Trophoblast cell (in vitro differentiated cells and primary cell): ENCODE results near the gene RPL35.

Source experiments
- DNase-seq, 2 donors: peaks; one replicate each; pipeline ENCODE4 v3.0.0-alpha.2; 2016
- H2AFZ ChIP-seq: 2 replicates; pipeline ENCODE4 v1.6.1; 2013; ENCODE audit warnings: low read length, moderate library complexity, mild to moderate bottlenecking; ENCODE audit not compliant: insufficient read depth, poor library complexity
- H2AK5ac ChIP-seq: 2 replicates; pipeline ENCODE4 v1.6.1; 2013; ENCODE audit warnings: mild to moderate bottlenecking, low read length
- H2BK120ac ChIP-seq: 2 replicates; pipeline ENCODE4 v1.6.1; 2013; ENCODE audit warnings: low read length, mild to moderate bottlenecking, moderate library complexity; ENCODE audit not compliant: insufficient read depth, poor library complexity
- H2BK12ac ChIP-seq: 2 replicates; pipeline ENCODE4 v1.6.1; 2013; ENCODE audit warnings: mild to moderate bottlenecking, low read length, moderate library complexity
- H2BK5ac ChIP-seq: 2 replicates; pipeline ENCODE4 v1.6.1; 2013; ENCODE audit warnings: low read length, low read depth, moderate library complexity, mild to moderate bottlenecking; ENCODE audit not compliant: poor library complexity
- H3K14ac ChIP-seq: 2 replicates; pipeline ENCODE4 v1.6.1; 2013; ENCODE audit warnings: mild to moderate bottlenecking, low read length
- H3K18ac ChIP-seq: 2 replicates; pipeline ENCODE4 v1.6.1; 2013; ENCODE audit warnings: mild to moderate bottlenecking, low read length
- H3K23ac ChIP-seq: 2 replicates; pipeline ENCODE4 v1.6.1; 2013; ENCODE audit warnings: low read length
- H3K27ac ChIP-seq: 2 replicates; pipeline ENCODE4 v1.5.1; 2013; ENCODE audit warnings: low read depth, mild to moderate bottlenecking, inconsistent platforms, low read length, moderate library complexity
- H3K27me3 ChIP-seq: 2 replicates; pipeline ENCODE4 v1.6.1; 2013; ENCODE audit warnings: inconsistent platforms, mild to moderate bottlenecking, low read length, moderate library complexity; ENCODE audit not compliant: insufficient read depth
- H3K36me3 ChIP-seq, 2 experiments: 1 replicate in 1 of 2; 2 replicates in 1 of 2; pipeline ENCODE4 v1.6.1; 2013; ENCODE audit warnings: low read length in 2 of 2, mild to moderate bottlenecking in 2 of 2, moderate library complexity in 1 of 2; ENCODE audit not compliant: insufficient read depth in 2 of 2, control insufficient read depth in 1 of 2
- H3K4ac ChIP-seq: 2 replicates; pipeline ENCODE4 v1.6.1; 2013; ENCODE audit warnings: low read depth, mild to moderate bottlenecking, low read length, moderate library complexity
- H3K4me1 ChIP-seq, 2 experiments: 1 replicate in 1 of 2; 2 replicates in 1 of 2; pipeline ENCODE4 v1.6.1; 2013; ENCODE audit warnings: low read length in 2 of 2, mild to moderate bottlenecking in 2 of 2, moderate library complexity in 1 of 2; ENCODE audit not compliant: insufficient read depth in 2 of 2, control insufficient read depth in 1 of 2
- H3K4me2 ChIP-seq: 2 replicates; pipeline ENCODE4 v1.6.1; 2013; ENCODE audit warnings: inconsistent platforms, mild to moderate bottlenecking, low read length, moderate library complexity
- H3K4me3 ChIP-seq: 2 replicates; pipeline ENCODE4 v1.5.1; 2013; ENCODE audit warnings: mild to moderate bottlenecking, low read depth, low read length, inconsistent platforms
- H3K79me1 ChIP-seq: one replicate; pipeline ENCODE4 v1.6.1; 2013; ENCODE audit warnings: low read length
- H3K79me2 ChIP-seq: 2 replicates; pipeline ENCODE4 v1.6.1; 2013; ENCODE audit warnings: low read length, mild to moderate bottlenecking; ENCODE audit not compliant: control insufficient read depth, insufficient read depth, poor library complexity
- H3K9ac ChIP-seq: 2 replicates; pipeline ENCODE4 v1.6.1; 2013; ENCODE audit warnings: mild to moderate bottlenecking, low read length
- H3K9me3 ChIP-seq: 2 replicates; pipeline ENCODE4 v1.6.1; 2013; ENCODE audit warnings: low read depth, mild to moderate bottlenecking, control low read depth, inconsistent platforms, low read length; ENCODE audit not compliant: insufficient read depth
- H4K12ac ChIP-seq: 2 replicates; pipeline ENCODE4 v1.6.1; 2013; ENCODE audit warnings: low read depth, mild to moderate bottlenecking, low read length, moderate library complexity
- H4K8ac ChIP-seq: 2 replicates; pipeline ENCODE4 v1.6.1; 2013; ENCODE audit warnings: low read depth, mild to moderate bottlenecking, low read length, moderate library complexity
- H4K91ac ChIP-seq: one replicate; pipeline ENCODE4 v1.6.1; 2013; ENCODE audit warnings: low read depth, mild to moderate bottlenecking, low read length, moderate library complexity
- WGBS: extraction: QIAGEN DNeasy Blood & Tissue Kit; methylation state at CpG from one replicate; pipeline ENCODE4 v1.1.7; 2013; ENCODE audit warnings: missing lambda C conversion rate; ENCODE audit not compliant: insufficient read length, insufficient coverage; ENCODE audit errors: extremely low coverage; 5-methylcytosine and 5-hydroxymethylcytosine counted together

RPL35 gene

DNA sequence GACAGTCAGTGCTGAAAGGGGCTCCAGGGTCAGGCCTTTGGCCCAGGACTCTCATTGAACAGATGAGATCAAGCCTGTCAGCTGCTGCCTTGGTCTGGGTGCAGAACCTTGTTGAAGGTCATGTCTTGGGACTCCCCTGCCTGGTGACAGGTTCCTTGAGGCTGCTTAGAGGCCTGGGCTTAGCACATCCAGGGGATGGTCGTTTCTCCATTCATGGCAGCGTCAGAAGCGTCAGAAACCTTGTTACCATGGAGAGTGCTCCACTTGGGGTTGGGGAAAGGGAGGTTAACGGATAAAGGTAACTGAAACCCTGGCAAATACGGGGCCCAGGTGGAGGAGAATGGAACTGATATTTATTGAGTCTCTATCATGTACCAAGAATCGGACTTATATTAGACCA is 9.0 kb upstream of the RPL35 start:
- no CpG with 5 or more reads among the region's 6 CpGs for WGBS
- no peak overlapping the region for H4K8ac ChIP-seq

DNA sequence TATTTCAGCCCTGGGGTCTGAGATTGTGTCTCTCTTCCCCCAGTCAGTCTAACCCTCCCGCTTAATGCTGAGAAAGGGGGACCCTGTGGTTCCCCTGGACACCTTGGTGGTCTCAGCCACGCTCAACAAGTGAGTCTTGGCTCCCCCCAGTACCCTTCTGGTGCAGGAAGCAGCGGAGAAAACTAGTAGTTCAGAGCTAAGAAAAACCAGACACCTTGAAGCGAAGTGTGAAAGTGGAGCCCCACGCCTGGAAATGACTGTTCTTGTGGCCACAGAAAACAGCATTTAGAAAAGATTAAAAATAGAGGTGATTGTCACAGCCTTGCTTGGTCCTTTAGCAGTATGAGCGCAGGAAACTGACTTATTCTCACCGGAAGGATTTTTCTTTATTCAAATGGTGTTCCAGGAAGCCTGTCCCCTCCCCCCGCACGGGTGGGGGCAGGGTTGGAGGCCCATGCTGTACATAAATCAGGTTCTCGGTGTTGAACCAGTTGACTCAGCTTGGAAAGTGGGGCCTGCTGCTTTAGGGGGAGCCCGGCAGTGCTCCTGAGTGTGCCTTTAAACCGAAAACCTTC is 8.3 kb upstream of the RPL35 start:
- H4K12ac ChIP-seq = peak overlapping the region; percentile 19
- no peak overlapping the region for H3K23ac ChIP-seq
- no CpG with 5 or more reads among the region's 12 CpGs for WGBS

More for the DNA sequence above, 9.0 kb upstream of the RPL35 start:
- Histone ChIP-seq H4K12ac (no peak overlapping the region), H3K4me1 (peaks cover 10 to 13% of the 10 kb centered on the region in 2 experiments), H3K79me1 (peaks cover 18% of the 10 kb centered on the region), H3K14ac (peak overlapping the region; percentile 9), H3K27ac (peak overlapping the region; percentile 9), H3K9ac (peak overlapping the region; percentile 77), H2AFZ (no peak overlapping the region), H3K4me3 (peak overlapping the region; percentile 97), H2BK120ac (no peak overlapping the region), H4K91ac (no peak overlapping the region), H3K27me3 (no peaks in the 10 kb centered on the region), H2BK12ac (no peak overlapping the region), H3K4me2 (peak overlapping the region; percentile 94), H3K18ac (no peak overlapping the region), H2BK5ac (no peak overlapping the region), H2AK5ac (no peak overlapping the region), H3K36me3 (peaks cover 25 to 37% of the 10 kb centered on the region in 2 experiments), H3K79me2 (peaks cover 26% of the 10 kb centered on the region), H3K23ac (no peak overlapping the region), H3K4ac (peak overlapping the region; percentile 99), H3K9me3 (peaks cover 3% of the 10 kb centered on the region)
- no peak for DNase-seq

DNA sequence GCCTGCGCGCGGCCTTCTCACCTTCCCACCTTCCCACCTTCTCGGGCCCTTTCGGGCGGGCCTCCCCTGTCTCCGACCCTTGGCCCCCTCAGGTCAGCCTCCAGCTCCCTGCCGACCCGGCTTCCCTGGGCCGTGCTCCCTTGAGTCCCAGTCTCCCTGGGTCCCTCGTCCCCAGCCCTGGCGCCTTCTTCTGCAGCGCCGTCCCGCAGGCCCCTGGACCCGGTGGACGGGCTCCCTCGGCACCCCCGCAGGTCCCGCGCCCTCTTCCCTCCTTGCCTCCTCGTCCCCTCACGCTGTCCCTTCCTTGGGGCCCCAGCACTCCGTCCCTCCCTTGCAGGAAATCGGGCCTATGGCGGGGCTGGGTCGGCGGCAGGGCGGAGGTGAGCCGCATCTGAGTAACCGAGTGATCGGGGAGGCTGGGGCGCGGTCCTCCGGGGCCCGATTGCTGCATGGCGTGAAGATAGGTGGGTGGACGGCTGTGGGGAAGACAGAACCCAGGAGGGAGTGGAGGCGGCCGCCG is 7.8 kb upstream of the RPL35 start:
- peak in 1 of 2 donors; percentile 22 for DNase-seq
- peaks cover 3% of the 10 kb centered on the region for H3K9me3 ChIP-seq

More for the DNA sequence above, 8.3 kb upstream of the RPL35 start:
- peak overlapping the region; percentile 45 for H3K27ac ChIP-seq
- peak overlapping the region; percentile 94 for H3K14ac ChIP-seq
- peak overlapping the region; percentile 52 for H2BK120ac ChIP-seq
- H3K36me3 ChIP-seq = peaks cover 18 to 31% of the 10 kb centered on the region in 2 experiments
- H3K9me3 ChIP-seq = peaks cover 3% of the 10 kb centered on the region
- peaks cover 10 to 13% of the 10 kb centered on the region in 2 experiments for H3K4me1 ChIP-seq
- peaks cover 18% of the 10 kb centered on the region for H3K79me1 ChIP-seq
- peak overlapping the region; percentile 42 for H2BK5ac ChIP-seq
- peak overlapping the region; percentile 99 for H3K4ac ChIP-seq
- H3K9ac ChIP-seq = peak overlapping the region; percentile 95
- H3K4me2 ChIP-seq = peak overlapping the region; percentile 94
- DNase-seq = peak in 1 of 2 donors; percentile 33
- no peak overlapping the region for H3K18ac ChIP-seq
- no peaks in the 10 kb centered on the region for H3K27me3 ChIP-seq
- no peak overlapping the region for H2BK12ac ChIP-seq
- peak overlapping the region; percentile 67 for H4K91ac ChIP-seq
- H2AK5ac ChIP-seq = peak overlapping the region; percentile 50
- peaks cover 26% of the 10 kb centered on the region for H3K79me2 ChIP-seq
- H2AFZ ChIP-seq = peak overlapping the region; percentile 32
- H3K4me3 ChIP-seq = peak overlapping the region; percentile 97
- H4K8ac ChIP-seq = peak overlapping the region; percentile 78

GRCh38 chr9:124868511-124869465 is 7.0 kb upstream of the RPL35 start:
- Histone ChIP-seq H3K79me1 (peaks cover 18% of the 10 kb centered on the region), H3K79me2 (peaks cover 26% of the 10 kb centered on the region), H3K27me3 (no peaks in the 10 kb centered on the region), H3K9ac (peak overlapping the region; percentile 97), H3K4me2 (peak overlapping the region; percentile 94), H2AK5ac (peak overlapping the region; percentile 80), H3K9me3 (peaks cover 3% of the 10 kb centered on the region), H3K4ac (peak overlapping the region; percentile 99), H3K36me3 (peaks cover 10 to 19% of the 10 kb centered on the region in 2 experiments), H3K18ac (peak overlapping the region; percentile 94), H4K8ac (peak overlapping the region; percentile 95), H4K91ac (peak overlapping the region; percentile 92), H3K4me1 (peaks cover 10 to 13% of the 10 kb centered on the region in 2 experiments), H4K12ac (peak overlapping the region; percentile 78), H3K27ac (peak overlapping the region; percentile 87), H2BK5ac (peak overlapping the region; percentile 80), H2BK12ac (no peak overlapping the region), H3K4me3 (peak overlapping the region; percentile 97), H2BK120ac (peak overlapping the region; percentile 75), H3K14ac (peak overlapping the region; percentile 97), H3K23ac (no peak overlapping the region), H2AFZ (peak overlapping the region; percentile 82)
- DNase-seq = peak; percentile 84 to 91
- WGBS = no CpG with 5 or more reads among the region's 101 CpGs

More for the DNA sequence above, 7.8 kb upstream of the RPL35 start:
- peaks cover 18% of the 10 kb centered on the region for H3K79me1 ChIP-seq
- H3K36me3 ChIP-seq = peaks cover 14 to 26% of the 10 kb centered on the region in 2 experiments
- H4K12ac ChIP-seq = peak overlapping the region; percentile 72
- WGBS = no CpG with 5 or more reads among the region's 41 CpGs
- peak overlapping the region; percentile 52 for H2BK120ac ChIP-seq
- peak overlapping the region; percentile 99 for H3K4ac ChIP-seq
- H3K27me3 ChIP-seq = no peaks in the 10 kb centered on the region
- peak overlapping the region; percentile 97 for H3K4me3 ChIP-seq
- H2AK5ac ChIP-seq = peak overlapping the region; percentile 71
- H3K27ac ChIP-seq = peak overlapping the region; percentile 73
- H3K14ac ChIP-seq = peak overlapping the region; percentile 94
- peaks cover 10 to 13% of the 10 kb centered on the region in 2 experiments for H3K4me1 ChIP-seq
- no peak overlapping the region for H3K23ac ChIP-seq
- H4K91ac ChIP-seq = peak overlapping the region; percentile 67
- peaks cover 26% of the 10 kb centered on the region for H3K79me2 ChIP-seq
- peak overlapping the region; percentile 95 for H3K9ac ChIP-seq
- H2AFZ ChIP-seq = peak overlapping the region; percentile 82
- peak overlapping the region; percentile 28 for H3K18ac ChIP-seq
- H2BK12ac ChIP-seq = no peak overlapping the region
- peak overlapping the region; percentile 42 for H2BK5ac ChIP-seq
- H3K4me2 ChIP-seq = peak overlapping the region; percentile 94
- H4K8ac ChIP-seq = peak overlapping the region; percentile 78
